Measurements from ENCODE around the gene NIPSNAP2. TPM values are rescaled to one million over a fixed set of nuclear protein-coding genes. Genes with fewer than 3 reads are reported as not detected.

Gene NIPSNAP2
- total and polyA plus RNA-seq, 2 of the 13 experiments (the other 11 are each of a cell fraction or from before 2014, with no cell fraction given): 40.3 to 61.5 TPM

DNA sequence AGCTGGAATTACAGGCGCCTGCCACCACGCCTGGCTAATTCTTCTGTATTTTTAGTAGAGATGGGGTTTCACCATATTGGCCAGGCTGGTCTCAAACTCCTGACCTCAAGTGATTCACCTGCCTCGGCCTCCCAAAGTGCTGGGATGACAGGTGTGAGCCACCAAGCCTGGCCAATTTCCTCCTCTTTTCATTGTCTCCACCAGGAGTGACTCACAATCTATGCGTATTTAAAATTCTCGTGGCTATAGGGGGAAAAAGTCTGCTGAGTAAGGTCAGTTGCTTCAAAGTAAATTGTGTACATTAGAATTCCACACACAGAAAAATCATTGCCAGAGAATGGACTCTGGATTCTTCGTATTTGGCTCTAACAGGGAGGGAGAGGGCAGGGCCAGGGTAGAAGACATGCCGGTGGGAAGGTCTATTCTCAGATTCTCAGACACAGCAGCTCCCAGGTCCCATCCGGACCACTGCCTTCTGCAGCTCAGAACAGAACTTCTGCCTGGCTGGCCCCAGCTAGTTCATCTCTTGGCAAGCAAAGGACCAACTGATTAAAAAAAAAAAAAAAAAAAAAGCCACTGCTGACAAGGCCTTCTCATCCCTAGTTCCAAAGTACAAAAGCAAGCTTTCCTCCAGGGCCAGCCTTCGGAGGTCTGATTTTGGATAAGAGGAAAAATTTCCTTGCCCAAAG is 64.7 kb downstream of the NIPSNAP2 start (continued):
- TF ChIP-seq ZXDC (CRISPR knock-in tag; IDR thresholded peaks at IDR 0.05) (no peak), ZSCAN31 (CRISPR knock-in tag; IDR thresholded peaks at IDR 0.05; ENCODE audit: low read depth) (no peak), TBX2 (CRISPR knock-in tag; IDR thresholded peaks at IDR 0.05; ENCODE audit: borderline replicate concordance) (peak; percentile 30; the same call in 1 of the 2 replicates), ARID4A (CRISPR knock-in tag; IDR thresholded peaks at IDR 0.05; ENCODE audit: borderline replicate concordance) (peak; percentile 40; the same call in 1 of the 2 replicates), HES4 (CRISPR knock-in tag; IDR thresholded peaks at IDR 0.05; ENCODE audit: borderline replicate concordance) (no peak), ZNF597 (CRISPR knock-in tag; IDR thresholded peaks at IDR 0.05) (no peak), HNRNPLL (IDR thresholded peaks at IDR 0.05; ENCODE audit: low read depth, low read length, poor library complexity, severe bottlenecking) (no peak), HOXA3 (CRISPR knock-in tag; IDR thresholded peaks at IDR 0.05) (peak; percentile 47), ELF3 (CRISPR knock-in tag; IDR thresholded peaks at IDR 0.05) (peak; percentile 78), HDAC6 (IDR thresholded peaks at IDR 0.05; ENCODE audit: low read depth, low read length) (no peak), LCORL (IDR thresholded peaks at IDR 0.05) (peak; percentile 21; the same call in 1 of the 2 replicates), LCORL (CRISPR knock-in tag; IDR thresholded peaks at IDR 0.05) (0 out of 2 replicates have a peak, but pooled peaks have one; percentile 58), ARID5B (CRISPR knock-in tag; IDR thresholded peaks at IDR 0.05) (peak; percentile 85), ZNF766 (CRISPR knock-in tag; IDR thresholded peaks at IDR 0.05; ENCODE audit: borderline replicate concordance) (no peak)
- TF ChIP-seq, protein P1, sequence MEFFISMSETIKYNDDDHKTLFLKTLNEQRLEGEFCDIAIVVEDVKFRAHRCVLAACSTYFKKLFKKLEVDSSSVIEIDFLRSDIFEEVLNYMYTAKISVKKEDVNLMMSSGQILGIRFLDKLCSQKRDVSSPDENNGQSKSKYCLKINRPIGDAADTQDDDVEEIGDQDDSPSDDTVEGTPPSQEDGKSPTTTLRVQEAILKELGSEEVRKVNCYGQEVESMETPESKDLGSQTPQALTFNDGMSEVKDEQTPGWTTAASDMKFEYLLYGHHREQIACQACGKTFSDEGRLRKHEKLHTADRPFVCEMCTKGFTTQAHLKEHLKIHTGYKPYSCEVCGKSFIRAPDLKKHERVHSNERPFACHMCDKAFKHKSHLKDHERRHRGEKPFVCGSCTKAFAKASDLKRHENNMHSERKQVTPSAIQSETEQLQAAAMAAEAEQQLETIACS (CRISPR knock-in tag; IDR thresholded peaks at IDR 0.05): no peak
